DMS 273 (cell line): ENCODE results near the gene NCS1.

Source experiments
- DNase-seq: peaks from one replicate; lab custom pipeline; 2025; ENCODE audit not compliant: unreplicated experiment; lab: John Stamatoyannopoulos, UW

Gene NCS1

GRCh38 chr9:130147198-130147597 is 25.0 kb upstream of the NCS1 start:
- no peak for DNase-seq

GRCh38 chr9:130147910-130148309 is 24.3 kb upstream of the NCS1 start:
- DNase-seq: no peak

- no peak for DNase-seq
Observed at GRCh38 chr9:130149031-130149430, 23.2 kb upstream of the NCS1 start.

- DNase-seq: no peak
Observed at GRCh38 chr9:130149654-130150286, 22.4 kb upstream of the NCS1 start.

GRCh38 chr9:130150779-130151382 is 21.3 kb upstream of the NCS1 start:
- no peak for DNase-seq

- no peak for DNase-seq
Observed at GRCh38 chr9:130154816-130155215, 17.4 kb upstream of the NCS1 start.

- DNase-seq: no peak
Observed at GRCh38 chr9:130155647-130156046, 16.6 kb upstream of the NCS1 start.

GRCh38 chr9:130156672-130157071 is 15.5 kb upstream of the NCS1 start:
- peak; percentile 61 for DNase-seq

GRCh38 chr9:130157079-130157478 is 15.1 kb upstream of the NCS1 start:
- DNase-seq: peak; percentile 35

- DNase-seq: no peak
Observed at GRCh38 chr9:130158001-130158400, 14.2 kb upstream of the NCS1 start.

- peak; percentile 57 for DNase-seq
Observed at GRCh38 chr9:130159057-130159456, 13.1 kb upstream of the NCS1 start.

GRCh38 chr9:130159915-130160670 is 12.1 kb upstream of the NCS1 start:
- DNase-seq: peak; percentile 49

GRCh38 chr9:130160862-130161470 is 11.2 kb upstream of the NCS1 start:
- no peak for DNase-seq

- DNase-seq: no peak
Observed at GRCh38 chr9:130165579-130165978, 6.6 kb upstream of the NCS1 start.

GRCh38 chr9:130166399-130166798 is 5.8 kb upstream of the NCS1 start:
- no peak for DNase-seq

GRCh38 chr9:130167927-130168326 is 4.3 kb upstream of the NCS1 start:
- DNase-seq: no peak

GRCh38 chr9:130171226-130172148 is 717 bp upstream of the NCS1 start:
- no peak for DNase-seq

GRCh38 chr9:130172858-130173665 is 858 bp downstream of the NCS1 start:
- DNase-seq: peak; percentile 48

GRCh38 chr9:130173666-130173983 is 1.4 kb downstream of the NCS1 start:
- DNase-seq: no peak

- DNase-seq: no peak
Observed at GRCh38 chr9:130174025-130174424, 1.8 kb downstream of the NCS1 start.
